ENCODE data around the gene KDM4C.

DNA sequence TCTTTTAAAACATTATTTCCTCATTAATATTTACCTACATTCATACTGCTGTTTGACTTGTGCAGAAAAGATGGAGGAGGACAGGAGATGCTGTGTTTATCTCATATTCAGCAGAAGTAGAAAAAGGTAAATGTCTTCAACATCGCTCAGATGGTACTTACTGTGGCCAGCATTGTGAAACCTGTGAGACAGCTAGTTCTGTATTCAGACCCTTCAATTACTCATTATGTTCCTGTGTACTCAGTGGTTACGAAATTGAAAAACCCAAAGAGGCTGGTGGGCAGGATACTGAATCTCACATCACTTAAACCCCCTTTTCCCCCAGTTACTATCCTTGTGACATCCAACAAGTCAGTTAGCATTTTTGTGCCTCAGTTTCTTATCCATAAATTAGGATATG is 216.0 kb downstream of the KDM4C start:
- TF ChIP-seq, protein P1, sequence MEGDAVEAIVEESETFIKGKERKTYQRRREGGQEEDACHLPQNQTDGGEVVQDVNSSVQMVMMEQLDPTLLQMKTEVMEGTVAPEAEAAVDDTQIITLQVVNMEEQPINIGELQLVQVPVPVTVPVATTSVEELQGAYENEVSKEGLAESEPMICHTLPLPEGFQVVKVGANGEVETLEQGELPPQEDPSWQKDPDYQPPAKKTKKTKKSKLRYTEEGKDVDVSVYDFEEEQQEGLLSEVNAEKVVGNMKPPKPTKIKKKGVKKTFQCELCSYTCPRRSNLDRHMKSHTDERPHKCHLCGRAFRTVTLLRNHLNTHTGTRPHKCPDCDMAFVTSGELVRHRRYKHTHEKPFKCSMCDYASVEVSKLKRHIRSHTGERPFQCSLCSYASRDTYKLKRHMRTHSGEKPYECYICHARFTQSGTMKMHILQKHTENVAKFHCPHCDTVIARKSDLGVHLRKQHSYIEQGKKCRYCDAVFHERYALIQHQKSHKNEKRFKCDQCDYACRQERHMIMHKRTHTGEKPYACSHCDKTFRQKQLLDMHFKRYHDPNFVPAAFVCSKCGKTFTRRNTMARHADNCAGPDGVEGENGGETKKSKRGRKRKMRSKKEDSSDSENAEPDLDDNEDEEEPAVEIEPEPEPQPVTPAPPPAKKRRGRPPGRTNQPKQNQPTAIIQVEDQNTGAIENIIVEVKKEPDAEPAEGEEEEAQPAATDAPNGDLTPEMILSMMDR (IDR thresholded peaks at IDR 0.05) = no peak
- no peak for TF ChIP-seq POLR2A (IDR thresholded peaks at IDR 0.05)

Measured in heart left ventricle (tissue), 13 donors.